HCT116 (cell line): ENCODE data around the gene STUM.

Source experiments
- CEBPB ChIP-seq: IDR thresholded peaks from 2 replicates; pipeline ENCODE4 v1.6.1; 2012; ENCODE audit warnings: low read depth
- CTCF ChIP-seq, 3 experiments: fragments of 200-600 bp in 1 of 3; sonication (generic) in 1 of 3; IDR thresholded peaks in 2 of 3; conservative IDR thresholded peaks in 1 of 3; 2 replicates each; pipeline ENCODE4 v1.5.1; 2012 to 2017; ENCODE audit warnings: low read depth in 2 of 3, low read length in 2 of 3, antibody characterized with exemption in 1 of 3, borderline replicate concordance in 1 of 3, control low read depth in 1 of 3, mild to moderate bottlenecking in 1 of 3, mixed read lengths in 1 of 3, mixed run types in 1 of 3, moderate library complexity in 1 of 3; ENCODE audit not compliant: insufficient read depth in 1 of 3
- EZH2 ChIP-seq: fragments of 200-600 bp; sonication (generic); IDR thresholded peaks from 2 replicates; pipeline ENCODE4 v1.6.1; 2017; ENCODE audit warnings: antibody characterized with exemption, mixed run types
- EZH2phosphoT487 ChIP-seq: fragments of 200-600 bp; IDR thresholded peaks from 2 replicates; pipeline ENCODE4 v1.6.1; 2018; ENCODE audit warnings: antibody characterized with exemption, borderline replicate concordance
- FOSL1 ChIP-seq: IDR thresholded peaks from 2 replicates; pipeline ENCODE4 v1.6.1; 2012; ENCODE audit warnings: low read depth
- MAX ChIP-seq: IDR thresholded peaks from 2 replicates; pipeline ENCODE4 v1.6.1; 2012
- POLR2A ChIP-seq: IDR thresholded peaks from 2 replicates; pipeline ENCODE4 v1.7.0; 2011; ENCODE audit warnings: borderline replicate concordance; ENCODE audit not compliant: insufficient read depth, insufficient read length; ENCODE audit errors: extremely low read depth
- RAD21 ChIP-seq: IDR thresholded peaks from 2 replicates; pipeline ENCODE4 v1.6.1; 2012; ENCODE audit warnings: low read depth, mild to moderate bottlenecking
- REST ChIP-seq: IDR thresholded peaks from 2 replicates; pipeline ENCODE4 v1.6.1; 2012; ENCODE audit warnings: low read depth
- SIN3A ChIP-seq: IDR thresholded peaks from 2 replicates; pipeline ENCODE4 v1.6.1; 2012; ENCODE audit warnings: low read depth
- YY1 ChIP-seq: IDR thresholded peaks from 2 replicates; pipeline ENCODE4 v1.6.1; 2011; ENCODE audit warnings: low read length, low read depth, moderate library complexity, mild to moderate bottlenecking; ENCODE audit not compliant: insufficient replicate concordance; ENCODE audit errors: extremely low read depth
- ZBTB33 ChIP-seq: IDR thresholded peaks from 2 replicates; pipeline ENCODE4 v1.6.1; 2011; ENCODE audit warnings: mild to moderate bottlenecking, low read length, moderate library complexity; ENCODE audit not compliant: insufficient replicate concordance; ENCODE audit errors: extremely low read depth
- ZNF274 ChIP-seq: fragments of 200-500 bp; sonication (Bioruptor generic); IDR thresholded peaks from 2 replicates; pipeline ENCODE4 v1.6.1; 2014; ENCODE audit warnings: mild to moderate bottlenecking, low read depth, low read length, inconsistent platforms

- TF ChIP-seq RAD21 (no peak), POLR2A (no peak), CTCF (IDR thresholded peaks at IDR 0.05 in 2 of 3, conservative IDR thresholded peaks at IDR 0.05 in 1 of 3; ENCODE audit: borderline replicate concordance in 1 of 3, insufficient read depth in 1 of 3, low read depth in 2 of 3, low read length in 2 of 3) (no peak), ZNF274 (no peak), ZBTB33 (no peak), EZH2phosphoT487 (no peak), YY1 (no peak), SIN3A (no peak), REST (no peak), FOSL1 (no peak), EZH2 (no peak), CEBPB (no peak), MAX (no peak)
These were observed 8.9 kb downstream of the STUM start for GRCh38 chr1:226557424-226557823.
